AG10803 (cell line): ENCODE data around the gene CABP2.
"Not testable (repeated sequence)": the region's sequence is repeated elsewhere in the genome, so short reads cannot be mapped to it uniquely, and the experiment has no call there.

Source experiments
- DNase-seq: peaks from one replicate; pipeline ENCODE4 v3.0.0; 2010; ENCODE audit warnings: low read depth
- H3K4me3 ChIP-seq: 2 replicates; pipeline ENCODE4 v1.5.1; 2011; ENCODE audit warnings: mild to moderate bottlenecking, low read length, control low read depth
- CTCF ChIP-seq: conservative IDR thresholded peaks from 2 replicates; pipeline ENCODE4 v1.5.1; 2011; ENCODE audit warnings: mild to moderate bottlenecking, low read length, control low read depth, inconsistent platforms

Gene CABP2

GRCh38 chr11:67486481-67487195 is 36.6 kb downstream of the CABP2 start:
- TF ChIP-seq CTCF, result no peak
- no peak overlapping the region for H3K4me3 ChIP-seq
- DNase-seq, result no peak

DNA sequence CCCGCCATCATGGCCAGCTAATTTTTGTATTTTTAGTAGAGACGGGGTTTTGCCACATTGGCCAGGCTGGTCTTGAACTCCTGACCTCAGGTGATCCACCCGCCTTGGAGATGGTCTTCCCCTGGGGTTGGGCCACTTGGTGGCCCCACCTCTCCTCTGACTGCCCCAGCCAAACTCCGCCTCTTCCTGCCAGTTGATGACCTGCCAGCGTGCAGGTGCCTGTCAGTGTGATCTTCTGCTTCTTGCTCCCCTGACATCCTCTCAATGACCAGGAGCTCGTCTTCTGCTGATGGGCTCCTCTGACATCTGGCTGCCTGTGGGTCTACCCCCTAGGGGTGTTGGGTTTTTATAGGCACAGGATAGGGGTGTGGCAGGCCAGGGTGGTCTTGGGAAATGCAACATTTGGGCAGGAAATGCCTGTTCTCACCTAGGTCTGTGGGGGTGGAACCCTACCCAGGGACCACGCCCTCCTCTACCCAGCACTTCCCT is 37.3 kb downstream of the CABP2 start:
- not testable (repeated sequence) for DNase-seq, H3K4me3 ChIP-seq

- H3K4me3 ChIP-seq, result no peak overlapping the region
- no peak for TF ChIP-seq CTCF
- no peak for DNase-seq
Observed at GRCh38 chr11:67484847-67485311, 38.4 kb downstream of the CABP2 start.

- no peak for DNase-seq
- TF ChIP-seq CTCF, result no peak
- peak overlapping the region; percentile 83; the same call in 1 of the 2 replicates for H3K4me3 ChIP-seq
Observed at GRCh38 chr11:67483831-67484665, 39.2 kb downstream of the CABP2 start.

DNA sequence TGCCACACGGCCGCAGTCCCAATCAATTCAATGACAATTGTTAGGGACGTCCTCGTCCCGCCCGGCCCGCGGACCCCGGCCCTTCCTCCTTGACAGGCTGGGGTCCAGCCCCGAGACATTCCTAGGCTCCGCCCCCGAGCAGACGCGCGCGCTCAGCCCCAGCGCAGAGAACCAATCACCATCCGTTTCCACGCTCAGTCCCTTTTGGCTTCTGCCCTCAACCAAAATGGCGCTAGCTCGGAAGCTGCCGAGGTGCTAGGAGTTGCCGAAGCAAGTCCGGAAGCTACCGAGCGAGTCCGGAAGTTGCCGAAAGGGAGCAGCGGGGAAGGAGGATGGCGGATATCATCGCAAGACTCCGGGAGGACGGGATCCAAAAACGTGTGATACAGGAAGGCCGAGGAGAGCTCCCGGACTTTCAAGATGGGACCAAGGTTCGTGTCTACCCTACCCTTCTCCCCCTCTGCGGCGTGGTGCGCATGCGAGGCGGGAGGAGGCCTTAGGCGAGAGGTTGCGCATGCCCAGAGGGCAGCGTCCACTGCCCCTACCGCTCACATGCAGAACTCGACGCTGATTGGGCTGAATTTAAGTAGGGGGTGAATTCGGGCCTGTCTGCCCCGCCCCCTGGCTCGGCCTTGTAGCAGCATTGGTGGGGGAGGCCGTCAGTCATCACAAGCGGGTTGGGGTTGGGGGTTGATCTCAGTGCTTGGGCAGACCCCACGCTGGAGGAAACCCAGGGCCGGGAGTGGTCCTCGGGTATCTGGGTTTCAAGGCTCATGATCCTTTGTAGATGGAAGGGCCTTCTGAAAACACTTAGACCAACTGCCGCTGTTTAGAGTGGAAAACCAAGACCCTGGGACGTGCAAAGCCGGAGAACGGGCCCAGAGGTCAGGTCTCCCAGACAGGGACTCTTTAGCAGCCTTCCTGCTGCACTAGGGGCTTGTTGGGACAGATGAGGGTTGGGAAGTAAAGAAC is 40.1 kb downstream of the CABP2 start, which contains the start of gene AIP:
TSS of gene AIP (plus strand) at position 200 of the 972 bp plus-strand sequence. CDS start at position 333, 133 bp downstream.
- peak; percentile 24; the same call in 1 of the 2 replicates for TF ChIP-seq CTCF
- peak within 1 kb of the TSS; percentile 83 for H3K4me3 ChIP-seq
- peak; percentile 96 for DNase-seq

GRCh38 chr11:67482275-67482826 is 40.9 kb downstream of the CABP2 start:
- DNase-seq, result no peak
- peak overlapping the region; percentile 83 for H3K4me3 ChIP-seq
- TF ChIP-seq CTCF, result no peak

GRCh38 chr11:67477344-67478050 is 45.7 kb downstream of the CABP2 start:
- not testable (repeated sequence) for H3K4me3 ChIP-seq, DNase-seq

DNA sequence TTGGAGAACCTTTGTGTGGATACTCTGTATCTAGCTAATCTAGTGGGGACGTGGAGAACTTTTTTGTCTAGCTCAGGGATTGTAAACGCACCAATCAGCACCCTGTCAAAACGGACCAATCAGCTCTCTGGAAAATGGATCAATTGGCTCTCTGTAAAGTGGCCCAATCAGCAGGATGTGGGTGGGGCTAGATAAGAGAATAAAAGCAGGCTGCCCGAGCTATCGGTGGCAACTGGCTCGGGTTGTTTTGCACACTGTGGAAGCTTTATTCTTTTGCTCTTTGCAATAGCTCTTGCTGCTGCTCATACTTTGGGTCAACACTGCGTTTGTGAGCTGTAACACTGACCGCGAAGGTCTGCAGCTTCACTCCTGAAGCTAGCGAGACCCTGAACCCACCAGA is 46.6 kb downstream of the CABP2 start:
- not testable (repeated sequence) for H3K4me3 ChIP-seq, DNase-seq
